Activated CD4-positive, CD25-positive, alpha-beta regulatory T cell (primary cell): Measurements from ENCODE around the gene ADCY7.

ENCODE experiments used
- DNase-seq, 4 experiments: peaks; one replicate each; lab custom pipeline; 2025; lab: John Stamatoyannopoulos, UW

The ADCY7 gene

DNA sequence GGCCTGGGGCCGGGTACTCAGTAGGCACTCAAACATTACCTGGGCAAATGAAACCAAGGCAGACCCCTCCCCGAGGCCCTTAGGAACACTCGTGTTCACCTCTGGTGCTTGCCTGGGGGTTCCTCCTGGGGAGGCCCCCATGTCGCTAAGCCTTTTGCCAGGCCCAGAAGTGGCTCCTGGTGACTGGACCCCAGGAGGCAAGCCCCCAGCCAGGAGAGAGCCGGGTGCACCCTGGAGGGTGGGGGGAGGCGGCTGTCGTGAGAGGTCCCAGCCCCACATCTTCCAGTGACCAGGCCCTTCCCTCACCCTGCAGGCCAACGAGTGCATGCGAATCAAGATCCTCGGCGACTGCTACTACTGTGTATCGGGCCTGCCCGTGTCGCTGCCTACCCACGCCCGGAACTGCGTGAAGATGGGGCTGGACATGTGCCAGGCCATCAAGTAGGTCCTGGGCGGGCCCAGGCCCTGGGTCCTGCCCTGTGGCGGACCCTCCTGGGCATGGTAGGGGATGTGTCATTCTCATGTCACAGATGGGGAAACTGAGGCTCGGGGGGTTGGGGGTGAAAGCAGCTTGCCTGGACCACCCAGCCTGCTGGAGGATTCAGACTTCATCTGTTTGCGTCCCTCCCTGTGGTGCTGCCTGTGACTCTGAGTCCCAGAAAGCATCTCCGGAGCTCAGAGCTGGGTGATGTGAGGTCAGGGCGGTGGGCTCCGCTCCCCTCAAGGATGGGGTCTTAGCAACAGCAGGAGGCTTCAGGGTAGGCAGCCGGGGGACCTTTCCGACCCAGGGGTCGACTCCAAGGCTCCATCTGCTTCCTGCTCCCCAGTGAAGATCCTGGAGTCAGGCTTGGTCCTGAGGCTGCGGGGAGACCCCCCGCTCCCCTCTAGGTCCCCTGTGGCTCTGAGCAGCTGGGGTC lies 32.5 kb downstream of the ADCY7 start:
- DNase-seq: no peak

DNA sequence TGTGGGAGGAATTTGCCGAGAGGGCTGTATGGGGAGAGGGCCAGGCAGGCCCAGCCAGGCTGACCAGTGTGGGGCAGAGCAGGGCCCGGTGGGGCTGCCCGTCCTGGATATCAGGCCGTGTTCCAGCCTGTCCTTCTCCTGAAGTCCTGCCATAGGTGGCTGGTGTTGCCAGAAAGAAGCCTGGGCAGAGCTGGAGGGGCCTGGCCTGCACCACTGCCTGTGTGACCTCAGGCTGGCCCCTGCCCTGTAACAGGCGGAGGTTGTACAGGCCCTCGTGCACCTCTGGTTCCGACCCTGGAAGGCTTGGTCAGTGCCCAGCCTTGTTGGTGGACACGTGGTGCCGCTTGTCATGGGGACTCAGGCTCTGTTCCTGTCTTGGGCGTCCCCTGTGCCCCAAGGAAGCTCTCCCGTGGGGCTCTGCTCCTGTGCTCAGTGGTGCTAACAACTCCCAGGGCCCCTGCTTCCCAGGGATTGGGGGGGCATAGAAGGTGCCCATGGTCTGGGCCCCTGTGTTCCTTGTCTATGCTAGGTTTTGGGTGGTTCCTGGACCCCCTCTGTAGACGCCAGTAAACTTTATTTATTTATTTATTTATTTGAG lies 33.3 kb downstream of the ADCY7 start:
- no peak for DNase-seq

DNA sequence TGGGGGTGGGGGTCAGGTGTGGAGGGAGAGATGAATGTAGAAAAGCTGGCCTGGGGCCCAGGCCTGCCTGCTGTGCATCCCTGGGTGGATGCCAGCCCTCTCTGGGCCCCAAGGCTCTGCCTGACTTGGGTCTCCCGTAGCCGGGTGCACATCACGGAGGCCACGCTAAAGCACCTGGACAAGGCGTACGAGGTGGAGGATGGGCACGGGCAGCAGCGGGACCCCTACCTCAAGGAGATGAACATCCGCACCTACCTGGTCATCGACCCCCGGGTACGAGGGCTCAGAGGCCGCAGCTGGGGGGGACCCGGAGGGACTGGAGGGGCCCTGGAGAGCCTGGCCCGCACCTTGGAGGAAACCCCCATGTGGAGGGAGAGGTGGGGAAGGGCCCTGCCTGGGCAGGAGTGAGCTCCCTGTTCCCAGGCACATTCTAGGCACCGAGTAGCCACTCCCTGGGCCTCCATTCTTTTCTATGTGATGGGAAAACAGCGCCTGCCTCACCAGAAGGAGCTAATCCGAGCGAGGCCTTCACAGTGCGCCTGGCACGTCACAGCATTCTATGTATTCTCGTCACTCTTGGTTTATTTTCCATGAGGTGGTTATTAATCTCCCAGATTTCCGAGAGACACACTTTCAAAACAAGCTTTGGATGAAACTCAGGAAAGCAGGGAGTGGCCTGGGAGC lies 34.7 kb downstream of the ADCY7 start:
- no peak for DNase-seq

DNA sequence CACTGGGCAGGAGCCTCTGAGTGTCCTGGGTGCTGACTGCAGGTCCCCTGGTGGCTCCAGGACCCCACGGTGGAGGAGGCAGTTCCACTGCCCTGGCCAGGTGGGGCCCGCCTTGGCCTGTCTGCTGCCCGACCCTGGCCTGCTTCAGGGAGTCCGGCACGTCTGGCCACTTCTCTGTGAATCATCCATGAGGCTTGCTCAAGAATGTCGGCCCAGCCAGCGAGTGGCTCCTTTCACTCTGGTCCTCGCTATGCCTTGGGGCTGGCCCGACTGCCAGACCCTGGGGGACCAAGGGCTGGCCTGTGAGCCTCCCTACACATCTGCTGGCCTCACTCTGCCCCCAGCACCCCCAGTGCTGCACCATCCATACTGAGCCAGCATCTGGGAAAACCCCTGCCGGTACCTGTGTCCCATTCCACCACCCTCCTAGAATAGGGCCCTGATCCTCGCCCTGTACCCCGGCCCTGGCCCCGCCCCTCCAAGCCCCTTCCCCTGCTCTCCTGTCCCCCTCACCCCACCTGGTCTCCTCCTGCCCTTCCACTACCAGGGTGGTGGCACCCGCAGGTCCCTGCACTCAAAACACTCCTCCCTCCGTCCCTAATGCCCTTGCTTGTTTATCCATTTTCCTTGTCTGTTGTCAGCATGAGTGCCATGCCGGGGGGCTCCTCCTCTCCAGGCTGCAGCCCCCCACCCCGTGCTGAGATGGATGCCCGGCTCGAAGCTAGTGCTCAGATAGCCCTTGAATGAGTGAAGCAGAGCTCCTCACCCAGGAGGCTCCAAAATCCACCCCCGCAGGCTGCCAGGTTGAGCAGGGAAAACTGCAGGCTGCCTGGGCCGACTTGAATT lies 35.5 kb downstream of the ADCY7 start:
- DNase-seq: no peak

DNA sequence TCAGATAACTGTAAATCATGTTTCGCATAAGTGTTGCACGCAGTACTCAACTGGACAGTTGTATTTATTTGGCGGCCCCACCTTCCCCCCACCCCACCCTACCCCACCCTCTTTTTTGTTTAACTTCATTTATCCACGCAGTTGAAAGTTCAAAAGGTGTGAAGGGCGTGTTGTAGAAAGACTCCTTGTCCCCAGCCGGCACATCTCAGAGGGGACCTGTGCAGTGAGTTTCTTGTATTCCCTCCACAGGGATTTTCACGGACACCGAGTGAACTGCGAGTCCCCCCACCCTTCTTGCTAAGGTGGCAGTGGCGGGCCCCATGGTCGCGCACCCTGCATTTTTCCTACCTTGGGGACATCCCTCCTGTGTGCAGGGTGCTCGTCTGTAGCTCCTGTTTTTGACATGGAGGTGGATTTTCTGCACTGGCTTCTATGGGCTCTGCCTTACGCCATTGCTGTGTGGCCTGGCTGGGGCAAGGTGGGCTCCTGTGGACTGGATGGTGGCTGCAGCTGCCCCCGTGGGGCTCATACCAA lies 36.2 kb downstream of the ADCY7 start:
- no peak for DNase-seq

DNA sequence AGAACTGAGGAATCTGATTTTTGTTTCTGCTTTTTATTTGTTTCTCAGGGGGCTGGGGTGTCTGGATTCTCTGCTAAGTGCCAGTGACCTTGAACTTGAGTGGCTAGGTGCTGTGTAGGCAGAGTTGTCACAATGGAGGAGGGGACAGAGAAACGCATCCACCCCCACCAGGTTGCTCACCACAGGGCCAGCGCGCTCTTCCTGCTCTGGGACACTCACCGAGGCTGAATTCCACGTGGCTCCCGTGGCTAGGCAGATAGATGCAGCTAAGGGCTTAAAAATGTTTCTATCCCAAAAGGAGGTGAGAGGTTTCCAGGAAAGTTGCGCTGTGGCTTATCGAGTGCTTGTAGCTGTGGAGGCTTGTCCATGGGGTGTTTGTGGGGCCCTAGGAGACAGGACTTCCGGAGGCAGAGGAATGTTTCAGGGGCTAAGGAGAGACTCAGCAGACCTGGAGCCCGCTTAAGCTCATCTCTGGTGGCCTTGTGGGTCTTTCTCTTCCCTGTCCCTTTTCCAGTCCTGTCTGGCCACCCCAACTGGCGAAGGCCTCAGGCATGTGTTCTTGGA lies 36.8 kb downstream of the ADCY7 start:
- no peak for DNase-seq

DNA sequence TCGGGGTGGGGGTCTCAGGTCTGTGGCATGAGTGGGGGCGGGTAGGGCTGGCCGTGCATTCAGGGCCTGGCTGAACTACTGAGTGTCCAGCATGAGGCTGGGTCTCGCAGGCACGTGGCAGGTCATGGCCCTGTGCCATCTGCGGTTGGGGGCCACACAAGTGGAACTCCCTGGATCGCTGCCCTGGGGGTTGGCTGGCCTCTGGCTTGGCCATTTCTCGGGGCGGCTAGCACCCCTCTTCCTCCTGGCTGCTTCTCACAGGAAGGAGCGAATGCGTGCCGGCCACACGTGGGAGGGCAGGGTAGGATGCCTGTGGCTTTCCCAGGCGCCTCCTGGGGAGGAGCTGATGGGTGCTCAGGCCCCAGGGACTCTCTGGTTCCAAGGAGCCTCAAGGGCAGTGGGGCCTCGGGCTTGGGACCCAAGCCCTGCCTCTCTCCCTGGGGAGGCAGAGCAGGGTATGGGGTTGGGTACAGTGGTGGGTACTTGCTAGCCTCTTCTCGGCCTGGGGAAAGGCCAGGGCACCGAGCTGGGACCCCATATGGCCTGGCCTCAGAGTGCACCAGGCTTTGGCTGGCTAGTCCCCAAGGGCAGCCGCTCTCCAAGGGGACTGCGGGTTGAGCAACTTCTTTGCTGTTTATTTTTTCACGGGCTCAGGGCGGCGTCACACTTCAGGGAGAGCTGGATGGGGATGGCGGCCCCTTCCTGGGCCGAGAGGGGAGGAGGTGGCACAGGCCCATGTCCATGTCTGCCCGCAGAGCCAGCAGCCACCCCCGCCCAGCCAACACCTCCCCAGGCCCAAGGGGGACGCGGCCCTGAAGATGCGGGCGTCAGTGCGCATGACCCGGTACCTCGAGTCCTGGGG lies 37.5 kb downstream of the ADCY7 start:
- no peak for DNase-seq

DNA sequence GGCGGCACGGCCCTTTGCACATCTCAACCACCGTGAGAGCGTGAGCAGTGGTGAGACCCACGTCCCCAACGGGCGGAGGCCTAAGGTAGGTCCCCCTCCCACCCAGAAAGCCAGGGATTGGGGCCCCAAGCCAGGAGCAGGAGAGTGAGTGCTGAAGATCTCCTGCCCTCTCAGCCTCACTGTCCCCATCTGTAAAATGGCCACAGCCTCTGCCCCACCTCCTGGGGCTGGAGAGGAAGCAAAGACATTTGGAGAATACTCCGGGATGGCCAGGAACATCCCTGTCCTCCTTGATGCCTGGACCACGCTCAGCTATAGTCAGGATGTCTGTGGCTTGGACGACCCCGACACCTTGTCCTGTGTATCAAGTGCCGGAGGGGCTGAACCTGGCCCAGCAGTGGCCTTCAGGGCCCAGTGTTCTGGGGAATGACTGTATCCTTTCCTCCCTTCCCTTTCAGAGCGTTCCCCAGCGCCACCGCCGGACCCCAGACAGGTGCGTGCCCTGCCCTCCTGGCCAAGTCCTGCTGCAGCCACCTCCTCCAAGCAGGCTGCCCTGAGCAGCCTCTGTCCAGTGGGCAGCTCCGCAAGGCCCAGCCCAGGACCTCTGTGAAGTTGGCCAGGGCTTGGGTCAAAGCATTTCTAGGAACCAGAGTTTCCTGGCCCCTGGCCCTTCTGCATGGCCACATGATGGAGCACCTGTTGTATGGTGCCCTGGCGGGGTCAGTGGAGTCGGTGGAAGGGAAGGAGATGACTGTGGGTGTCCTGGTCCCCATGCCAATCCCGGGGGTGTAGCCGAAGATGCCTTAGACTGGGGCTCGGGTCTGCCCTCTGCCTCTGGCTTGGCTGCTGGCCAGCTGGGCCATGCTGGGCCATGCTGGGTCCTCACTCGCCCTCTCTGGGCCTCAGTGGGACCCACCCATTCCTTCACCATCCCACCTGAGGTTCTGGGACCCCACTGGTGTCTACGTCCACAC lies 38.4 kb downstream of the ADCY7 start:
- no peak for DNase-seq

DNA sequence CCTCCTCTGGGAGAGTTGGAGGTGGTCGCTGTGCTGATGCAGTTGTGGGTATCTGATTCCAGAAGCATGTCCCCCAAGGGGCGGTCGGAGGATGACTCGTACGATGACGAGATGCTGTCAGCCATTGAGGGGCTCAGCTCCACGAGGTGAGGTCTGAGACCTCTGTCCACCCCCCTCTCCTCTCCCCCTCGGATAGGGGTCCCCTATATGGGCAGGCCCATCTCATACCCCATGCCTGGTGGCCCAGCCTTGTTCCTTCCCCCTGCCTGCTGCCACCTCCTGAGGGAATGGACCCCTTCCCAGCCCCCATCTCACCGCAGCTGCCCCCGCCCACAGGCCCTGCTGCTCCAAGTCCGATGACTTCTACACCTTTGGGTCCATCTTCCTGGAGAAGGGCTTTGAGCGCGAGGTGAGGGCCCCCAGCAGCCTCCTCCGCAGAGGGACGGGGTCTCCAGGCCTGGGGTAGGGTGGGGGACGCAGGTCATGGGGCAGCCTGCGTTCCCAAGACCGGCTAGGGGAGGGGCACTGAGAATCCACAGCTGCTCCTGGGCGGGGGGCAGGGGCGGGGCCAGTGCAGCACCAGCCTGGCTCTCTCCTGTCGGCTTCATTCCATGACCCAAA lies 39.2 kb downstream of the ADCY7 start:
- DNase-seq: no peak

DNA sequence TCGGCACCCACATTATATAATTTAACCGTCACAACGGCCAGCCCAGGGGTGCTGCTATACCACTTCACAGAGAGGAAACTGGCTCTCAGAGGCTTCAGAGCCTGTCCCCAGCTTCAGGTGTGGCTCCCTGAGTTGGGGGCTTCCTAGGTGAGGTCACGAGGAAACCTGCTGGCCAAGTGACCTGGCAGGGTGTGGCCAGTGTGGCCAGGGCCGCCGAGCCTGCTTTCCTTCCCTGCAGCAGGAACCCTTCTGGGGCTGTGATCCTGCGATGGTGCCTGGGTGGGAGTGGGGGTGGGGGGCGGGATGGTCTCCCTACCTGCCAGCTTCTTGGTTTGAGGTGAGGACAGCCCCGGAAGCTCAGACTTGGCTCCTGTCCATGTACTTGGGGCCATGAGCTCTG lies 39.9 kb downstream of the ADCY7 start:
- DNase-seq: no peak

DNA sequence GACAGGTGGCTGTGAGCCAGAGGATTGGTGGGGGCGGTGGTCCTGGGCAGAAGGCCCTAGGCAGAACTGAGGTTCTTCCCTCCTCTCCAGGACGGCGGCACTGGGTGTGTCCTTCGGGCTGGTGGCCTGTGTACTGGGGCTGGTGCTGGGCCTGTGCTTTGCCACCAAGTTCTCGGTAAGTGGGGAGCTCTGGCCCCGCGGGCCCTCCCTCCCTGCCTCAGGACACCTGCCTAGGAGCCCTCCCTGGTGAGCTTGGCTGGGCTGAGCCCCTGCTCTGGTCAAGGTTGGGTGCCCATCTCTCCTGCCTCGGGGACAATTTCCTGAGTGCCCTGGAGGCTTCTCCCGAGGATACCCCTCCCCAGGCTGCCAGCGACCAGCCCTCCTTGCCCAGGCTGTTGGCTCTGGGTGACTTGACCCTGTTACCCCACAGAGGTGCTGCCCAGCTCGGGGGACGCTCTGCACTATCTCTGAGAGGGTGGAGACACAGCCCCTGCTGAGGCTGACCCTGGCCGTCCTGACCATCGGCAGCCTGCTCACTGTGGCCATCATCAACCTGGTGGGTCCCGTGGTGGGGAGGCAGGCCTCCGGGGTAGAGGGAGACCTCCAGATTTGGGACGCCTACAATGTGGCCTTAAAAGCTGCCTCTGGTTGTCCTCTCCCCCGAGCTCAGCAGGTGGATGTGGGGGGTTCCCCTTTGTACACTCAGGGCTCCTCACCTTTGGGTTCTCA lies 42.0 kb downstream of the ADCY7 start:
- no peak for DNase-seq

DNA sequence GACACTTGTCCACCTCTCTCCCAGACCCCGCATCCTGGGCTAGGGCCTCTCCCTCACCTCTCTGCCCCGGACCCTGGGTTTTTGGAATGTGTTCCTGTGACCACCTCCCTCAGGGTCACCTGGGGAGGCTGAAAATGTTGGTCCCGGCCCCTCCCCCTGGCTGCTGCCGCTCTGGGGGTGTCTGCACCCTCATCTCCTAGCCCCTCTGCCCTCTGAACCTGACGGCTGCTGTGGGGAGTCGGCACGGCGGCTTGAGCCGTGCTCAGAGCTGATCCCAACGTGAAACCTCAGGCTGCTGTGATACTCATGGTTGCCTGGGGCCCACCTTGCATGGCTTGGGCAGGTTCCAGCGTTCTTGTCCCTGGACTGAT lies 42.8 kb downstream of the ADCY7 start:
- DNase-seq: no peak

DNA sequence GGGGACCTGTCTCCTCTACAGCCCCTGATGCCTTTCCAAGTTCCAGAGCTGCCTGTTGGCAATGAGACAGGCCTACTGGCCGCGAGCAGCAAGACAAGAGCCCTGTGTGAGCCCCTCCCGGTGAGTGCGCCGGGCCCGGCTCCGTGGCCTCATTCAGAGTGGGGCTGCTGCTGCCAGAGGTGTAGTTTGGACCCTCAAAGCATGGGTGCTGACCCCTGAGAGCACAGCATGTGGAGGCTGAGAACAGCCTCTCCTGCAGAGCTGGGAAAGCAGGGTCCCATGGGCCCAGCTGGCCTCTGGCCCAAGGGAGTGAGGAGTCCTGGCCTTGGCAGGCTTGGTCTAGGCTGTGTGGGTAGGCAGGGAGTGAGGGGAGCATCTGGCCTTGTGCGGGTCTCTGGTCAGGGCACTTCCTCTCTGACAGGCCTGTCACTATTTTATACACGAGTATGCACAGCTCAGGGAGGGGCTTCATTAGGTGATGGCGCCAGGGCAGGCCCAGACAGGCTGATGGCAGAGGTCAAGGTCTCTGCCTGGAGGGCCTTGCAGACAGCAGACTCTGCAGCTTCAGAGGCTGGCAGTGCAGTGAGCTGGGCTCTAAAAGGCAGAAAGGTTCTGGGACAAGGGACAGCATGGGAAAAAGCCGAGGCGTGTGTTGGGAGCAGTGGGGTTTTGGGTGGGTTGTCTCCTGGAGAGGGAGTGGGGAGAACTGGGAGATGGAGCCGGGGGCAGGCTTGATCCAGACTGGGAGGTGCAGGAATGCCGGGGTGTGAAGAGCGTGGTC lies 43.4 kb downstream of the ADCY7 start:
- no peak for DNase-seq

DNA sequence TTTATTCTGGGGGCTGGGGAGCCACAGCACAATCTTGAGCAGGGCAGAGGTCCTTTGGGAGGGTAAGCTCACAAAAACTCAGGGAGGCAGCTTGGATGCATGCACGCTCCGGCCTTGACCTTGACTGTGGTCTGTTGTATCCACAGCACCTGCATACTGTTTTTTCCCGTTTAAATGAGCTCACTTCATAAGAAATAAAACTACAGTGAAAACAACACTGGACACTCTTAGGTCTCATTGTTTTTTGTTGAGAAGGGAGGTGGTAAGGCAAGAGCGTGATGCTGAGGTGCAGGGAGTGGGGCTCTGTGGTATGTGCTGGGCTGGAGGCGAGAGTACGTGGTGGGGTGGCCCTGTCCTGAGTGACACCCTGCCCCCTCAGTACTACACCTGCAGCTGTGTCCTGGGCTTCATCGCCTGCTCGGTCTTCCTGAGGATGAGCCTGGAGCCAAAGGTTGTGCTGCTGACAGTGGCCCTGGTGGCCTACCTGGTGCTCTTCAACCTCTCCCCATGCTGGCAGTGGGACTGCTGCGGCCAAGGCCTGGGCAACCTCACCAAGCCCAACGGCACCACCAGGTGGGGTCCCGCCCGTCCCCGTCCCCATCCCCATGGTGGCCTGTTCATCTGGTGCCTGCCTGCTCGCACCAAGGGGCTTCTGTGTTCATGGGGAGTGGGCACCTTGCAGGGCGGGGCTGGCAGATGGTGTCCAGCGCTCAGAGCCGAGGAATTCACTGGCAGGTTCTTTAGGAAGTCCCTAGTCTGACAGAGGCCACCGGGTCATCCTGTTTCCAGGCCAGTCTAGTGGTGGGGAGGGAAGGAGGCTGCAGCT lies 44.2 kb downstream of the ADCY7 start:
- no peak for DNase-seq

DNA sequence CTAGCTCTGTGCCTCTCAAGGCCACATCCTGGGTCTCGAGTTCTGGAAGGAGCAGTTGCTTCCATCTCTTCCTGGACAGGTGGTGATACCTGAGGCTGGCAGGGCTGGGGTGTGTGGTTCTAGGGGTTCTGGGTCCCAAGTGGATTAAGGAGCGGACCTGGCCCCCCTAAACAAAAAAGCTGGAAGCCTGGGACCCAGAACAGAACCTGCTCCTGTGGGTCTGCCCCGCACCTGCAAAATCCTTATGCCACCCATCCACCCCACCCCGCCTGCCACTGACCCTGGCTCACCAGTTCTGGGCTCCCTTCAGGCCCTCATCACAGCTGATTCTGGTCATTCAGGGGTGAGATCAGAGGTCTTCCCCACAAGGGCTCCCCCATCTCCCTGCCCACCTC lies 44.8 kb downstream of the ADCY7 start:
- no peak for DNase-seq

DNA sequence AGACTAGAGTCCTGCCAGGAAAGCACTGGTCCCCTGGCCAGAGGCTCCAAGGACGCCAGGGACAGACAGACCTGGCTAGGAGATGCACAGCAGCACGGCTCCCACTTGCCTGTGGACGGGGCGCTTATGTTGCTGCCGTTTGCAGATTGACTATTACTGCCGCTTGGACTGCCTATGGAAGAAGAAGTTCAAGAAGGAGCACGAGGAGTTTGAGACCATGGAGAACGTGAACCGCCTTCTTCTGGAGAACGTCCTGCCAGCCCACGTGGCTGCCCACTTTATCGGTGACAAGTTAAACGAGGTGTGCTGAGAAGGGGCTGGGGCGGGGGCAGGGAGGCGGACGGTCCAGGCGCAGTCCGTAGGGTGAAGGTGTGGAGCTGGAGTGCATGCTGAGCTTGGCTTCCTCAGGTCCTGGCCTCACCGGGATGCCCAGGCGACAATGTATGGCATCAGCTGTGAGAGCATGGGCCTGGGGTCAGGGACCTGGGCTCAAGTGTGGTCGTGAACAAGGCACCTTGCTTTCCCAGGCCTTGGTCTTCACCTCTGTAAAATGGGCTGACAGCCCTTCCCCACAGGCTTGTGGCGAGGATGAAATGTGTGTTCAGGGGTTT lies 45.6 kb downstream of the ADCY7 start:
- DNase-seq: no peak
